GM12878 (cell line): ENCODE data around the gene NKAIN2. TPM values are rescaled to one million over a fixed set of nuclear protein-coding genes. Genes with fewer than 3 reads are reported as not detected.

Experiments
- ATAC-seq: fragments of 200-7000 bp; cut with Tn5 transposase; 3 replicates; pipeline ENCODE4 v1.9.1; 2020; ENCODE audit warnings: mild to moderate bottlenecking, moderate library complexity
- BruUV-seq: library from RNA; stranded (reverse); fragments of 400-500 nt; replicated peaks from 2 replicates; lab custom pipeline; 2021; lab: Mats Ljungman, UMichigan
- CTCF ChIA-PET: fragments of 300-600 bp; sonication (Branson Sonifier 250); formaldehyde crosslinking; extraction: SDS; loops from one replicate; lab custom pipeline; 2021; ENCODE audit warnings: inconsistent platforms; lab: Yijun Ruan, JAX
- POLR2A ChIA-PET: fragments of 350-600 bp; formaldehyde crosslinking; extraction: SDS; loops from one replicate; lab custom pipeline; 2021; ENCODE audit warnings: inconsistent platforms; lab: Charles Lee
- RAD21 ChIA-PET: fragments of 300-600 bp; sonication (Branson Sonifier 250); formaldehyde crosslinking; loops from one replicate; lab custom pipeline; 2023; ENCODE audit warnings: antibody characterized with exemption; ENCODE audit not compliant: unreplicated experiment; lab: Charles Lee
- SMC1A ChIA-PET: fragments of 300-600 bp; sonication (Branson Sonifier 250); formaldehyde crosslinking; loops from one replicate; lab custom pipeline; 2023; ENCODE audit not compliant: unreplicated experiment, uncharacterized antibody; lab: Charles Lee
- DNase-seq: peaks from one replicate; pipeline ENCODE4 v3.0.0-alpha.2; 2011; ENCODE audit warnings: low read depth, low spot score
- FAIRE-seq: peaks from 3 replicates; lab custom pipeline; 2011; peaks lifted over from hg19 to GRCh38; lab: Jason Lieb, UNC
- H2AFZ ChIP-seq: 2 replicates; pipeline ENCODE4 v1.6.0; 2011; ENCODE audit warnings: low read depth, low read length, control low read depth; ENCODE audit not compliant: control insufficient read depth
- H3K27ac ChIP-seq: 2 replicates; pipeline ENCODE4 v1.5.1; 2011; ENCODE audit warnings: control low read depth; ENCODE audit not compliant: control insufficient read depth, insufficient read depth
- H3K27me3 ChIP-seq, 2 experiments: replicated peaks in 1 of 2; 2 replicates each; pipeline versions ENCODE4 v1.6.0 to v1.6.1; 2011; ENCODE audit warnings: low read length in 1 of 2; ENCODE audit not compliant: control insufficient read depth in 2 of 2, insufficient read depth in 2 of 2
- H3K36me3 ChIP-seq, 2 experiments: 2 replicates each; pipeline ENCODE4 v1.5.1; 2011; ENCODE audit warnings: low read length in 1 of 2; ENCODE audit not compliant: control insufficient read depth in 2 of 2, insufficient read depth in 2 of 2
- H3K4me1 ChIP-seq: 2 replicates; pipeline ENCODE4 v1.6.1; 2011; ENCODE audit warnings: mild to moderate bottlenecking, low read length, moderate library complexity, mixed read lengths; ENCODE audit not compliant: control insufficient read depth, insufficient read depth
- H3K4me2 ChIP-seq: 2 replicates; pipeline ENCODE4 v1.6.0; 2011; ENCODE audit warnings: control low read depth; ENCODE audit not compliant: control insufficient read depth, insufficient read depth
- H3K4me3 ChIP-seq: fragments of 200-600 bp; sonication (generic); 2 replicates; pipeline ENCODE4 v1.5.1; 2016
- H3K79me2 ChIP-seq: 2 replicates; pipeline ENCODE4 v1.6.0; 2011; ENCODE audit warnings: low read length; ENCODE audit not compliant: control insufficient read depth, insufficient read depth
- H3K9ac ChIP-seq: 2 replicates; pipeline ENCODE4 v1.8.0; 2011; ENCODE audit warnings: low read length, control low read depth, mixed read lengths; ENCODE audit not compliant: control insufficient read depth, insufficient read depth
- H3K9me3 ChIP-seq: replicated peaks from 3 replicates; pipeline ENCODE4 v1.5.1; 2011; ENCODE audit warnings: mild to moderate bottlenecking, low read length; ENCODE audit not compliant: control insufficient read depth, insufficient read depth
- H4K20me1 ChIP-seq: 2 replicates; pipeline ENCODE4 v1.6.0; 2011; ENCODE audit not compliant: control insufficient read depth, insufficient read depth
- ATF2 ChIP-seq: IDR thresholded peaks from 2 replicates; pipeline ENCODE4 v1.6.1; 2012; ENCODE audit warnings: low read length, inconsistent platforms
- BCL11A ChIP-seq: IDR thresholded peaks from 2 replicates; pipeline ENCODE4 v1.6.1; 2011; ENCODE audit warnings: low read depth, low read length
- CEBPZ ChIP-seq: fragments of 150-350 bp; IDR thresholded peaks from 2 replicates; pipeline ENCODE4 v1.6.1; 2016; ENCODE audit warnings: low read depth, low read length
- ELK1 ChIP-seq: IDR thresholded peaks from 2 replicates; pipeline ENCODE4 v1.6.1; 2012; ENCODE audit warnings: low read depth, low read length, improper control_type of control experiment
- JUNB ChIP-seq: IDR thresholded peaks from 2 replicates; pipeline ENCODE4 v1.6.1; 2016; ENCODE audit warnings: antibody characterized with exemption, mild to moderate bottlenecking
- JUND ChIP-seq: IDR thresholded peaks from 2 replicates; pipeline ENCODE4 v1.6.1; 2012; ENCODE audit warnings: low read depth, mild to moderate bottlenecking, low read length, improper control_type of control experiment, moderate library complexity
- KAT2A ChIP-seq: conservative IDR thresholded peaks from 2 replicates; pipeline ENCODE4 v1.6.1; 2011; ENCODE audit warnings: low read depth, low read length; ENCODE audit not compliant: control insufficient read depth
- MTA2 ChIP-seq: fragments of 450-650 bp; IDR thresholded peaks from 2 replicates; pipeline ENCODE4 v1.6.1; 2016; ENCODE audit warnings: low read depth, mild to moderate bottlenecking, moderate library complexity
- NR2C2 ChIP-seq: IDR thresholded peaks from 2 replicates; pipeline ENCODE4 v1.6.1; 2011; ENCODE audit warnings: borderline replicate concordance, low read depth; ENCODE audit not compliant: control insufficient read depth, insufficient read length
- RFX5 ChIP-seq: IDR thresholded peaks from 2 replicates; pipeline ENCODE4 v1.6.1; 2011; ENCODE audit warnings: low read depth, low read length, improper control_type of control experiment
- SMARCA5 ChIP-seq: fragments of 450-650 bp; IDR thresholded peaks from 2 replicates; pipeline ENCODE4 v1.6.1; 2017; ENCODE audit warnings: mild to moderate bottlenecking
- SREBF1 ChIP-seq: IDR thresholded peaks from 2 replicates; pipeline ENCODE4 v1.6.1; 2012; ENCODE audit warnings: mild to moderate bottlenecking, low read length
- USF1 ChIP-seq: IDR thresholded peaks from 2 replicates; pipeline ENCODE4 v1.6.1; 2011; ENCODE audit warnings: borderline replicate concordance, low read depth, mild to moderate bottlenecking, moderate library complexity, mixed read lengths, low read length; ENCODE audit not compliant: insufficient read depth; ENCODE audit errors: extremely low read length
- ZBED1 ChIP-seq: IDR thresholded peaks from 2 replicates; pipeline ENCODE4 v1.6.1; 2016; ENCODE audit warnings: borderline replicate concordance
- WGBS: methylation state at CpG from one replicate; pipeline ENCODE4 v1.1.6; 2016; ENCODE audit warnings: low lambda C conversion rate; ENCODE audit not compliant: insufficient replicate concordance, insufficient coverage; ENCODE audit errors: missing lambda C conversion rate; 5-methylcytosine and 5-hydroxymethylcytosine counted together
- in situ Hi-C: fragments of 300-500 bp; cut with MboI; formaldehyde crosslinking; loops from 9 replicates; pipeline ENCODE4 v1.14.3; 2018; ENCODE audit warnings: mixed read lengths
- intact Hi-C: fragments of 100-400 bp; cut with micrococcal nuclease; formaldehyde crosslinking; loops from one replicate; pipeline ENCODE4 v1.14.2; 2022; ENCODE audit not compliant: unreplicated experiment
- polyA plus RNA-seq, 11 experiments: library from polyadenylated mRNA; depleted of rRNA in 4 of 11; unstranded in 6 of 11; stranded (reverse) in 5 of 11; fragments of >200 nt; fragmentation: Nextera tagmentation in 4 of 11; fragmentation: Illumina TruSeq in 1 of 11; extraction: Ambion mirVana in 4 of 11; extraction: Trizol in 1 of 11; gene quantifications; 1 replicate in 1 of 11; 2 replicates in 10 of 11; pipeline versions ENCODE4 v1.2.1 to v1.2.3, GENCODE V29; 2011 to 2016; ENCODE audit warnings: inconsistent platforms in 2 of 11, missing spikeins in 2 of 11, low read depth in 1 of 11
- total RNA-seq, 4 experiments: library from RNA; depleted of rRNA in 3 of 4; stranded (reverse); fragments of >200 nt in 3 of 4; fragmentation: Illumina TruSeq in 1 of 4; extraction: Trizol in 1 of 4; gene quantifications; 2 replicates each; pipeline versions ENCODE4 v1.2.1 to v1.2.3, GENCODE V29; 2013 to 2021

The NKAIN2 gene
- total and polyA plus RNA-seq, 10 of the 15 experiments (the other 5 are each of a cell fraction or from before 2014, with no cell fraction given), result not detected

- Histone ChIP-seq H3K9me3 (no peaks in the 10 kb centered on the region), H3K4me2 (peak overlapping the region; percentile 75), H3K4me1 (peaks cover 11% of the 10 kb centered on the region), H3K27ac (no peak overlapping the region), H3K4me3 (no peak overlapping the region), H3K79me2 (no peaks in the 10 kb centered on the region), H3K27me3 (no peaks in the 10 kb centered on the region), H3K36me3 (no peaks in the 10 kb centered on the region), H3K9ac (no peak overlapping the region), H2AFZ (no peak overlapping the region; the same call in 1 of the 2 replicates), H4K20me1 (no peaks in the 10 kb centered on the region)
- TF ChIP-seq ATF2 (no peak), ELK1 (no peak), SMARCA5 (no peak), JUNB (no peak), KAT2A (no peak), USF1 (no peak), RFX5 (no peak), NR2C2 (no peak), CEBPZ (no peak), BCL11A (no peak), MTA2 (no peak), ZBED1 (no peak), JUND (no peak), SREBF1 (no peak)
- CTCF ChIA-PET, result interaction anchor here (1.3 to 2.5 kb wide), 2 partner anchors 33 to 899 kb away, joined by 4 to 10 read pairs; no protein-coding TSS in a partner anchor
- RAD21 ChIA-PET, result interaction anchor here (0.8 kb wide), 1 partner anchor 33 kb away, joined by 3 read pairs; no protein-coding TSS in a partner anchor
- BruUV-seq, result no TSS peak
- ATAC-seq (no peak), FAIRE-seq (no peak), DNase-seq (no peak)
- in situ Hi-C loops, result no loop called here
- 0% methylated on average over 2 of the region's 2 CpGs for WGBS
- intact Hi-C loops, result no loop called here
- SMC1A ChIA-PET, result interaction anchor here (0.9 to 1.6 kb wide), 7 partner anchors 13 to 65 kb away, joined by 3 to 6 read pairs (median 4); no protein-coding TSS in a partner anchor
- POLR2A ChIA-PET, result no interaction called here
Observed at GRCh38 chr6:123768921-123769320, 34.7 kb upstream of the NKAIN2 start.
